ENCODE results near the gene INIP. TPM values are rescaled to one million over a fixed set of nuclear protein-coding genes. Genes with fewer than 3 reads are reported as not detected.
A peak's percentile ranks its signal among the peaks of the same experiment; 100 is the strongest.

The INIP gene
- total and polyA plus RNA-seq, 9 of the 15 experiments (the other 6 are each of a cell fraction or from before 2014, with no cell fraction given), result 11.9 to 87.9 (median 37.3) TPM

DNA sequence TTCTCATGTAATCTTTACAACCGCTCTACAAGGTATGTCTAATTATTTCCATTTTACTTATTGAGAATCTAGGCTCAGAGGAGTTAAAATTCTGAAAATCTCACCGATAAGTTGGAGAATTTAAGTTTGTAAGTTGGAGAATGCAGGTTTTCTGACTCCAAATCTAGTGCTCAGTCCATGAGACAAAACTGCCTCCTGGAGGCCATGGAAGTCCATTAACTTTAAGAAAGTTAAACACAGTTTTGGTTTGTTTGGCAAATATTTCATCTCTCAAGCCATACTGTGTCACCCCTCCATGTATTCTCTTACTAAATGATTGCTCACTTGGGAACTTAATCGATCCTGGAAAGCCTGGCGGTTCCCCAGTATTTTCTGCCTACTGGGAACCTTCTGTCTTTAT, 52.6 kb downstream of the INIP start:
- POLR2A ChIA-PET, result no interaction called here
- no peak for TF ChIP-seq NR2F6 (CRISPR knock-in tag; IDR thresholded peaks at IDR 0.05)
- no peak for TF ChIP-seq ZNF224 (CRISPR knock-in tag; IDR thresholded peaks at IDR 0.05)
- no peak for TF ChIP-seq CREB1 (IDR thresholded peaks at IDR 0.05)
- TF ChIP-seq CREB1 (CRISPR knock-in tag; IDR thresholded peaks at IDR 0.05), result no peak
- TF ChIP-seq ZNF3 (CRISPR knock-in tag; IDR thresholded peaks at IDR 0.05), result no peak
- no peak for TF ChIP-seq BACH1 (tag; IDR thresholded peaks at IDR 0.05)
- TF ChIP-seq, protein P1, sequence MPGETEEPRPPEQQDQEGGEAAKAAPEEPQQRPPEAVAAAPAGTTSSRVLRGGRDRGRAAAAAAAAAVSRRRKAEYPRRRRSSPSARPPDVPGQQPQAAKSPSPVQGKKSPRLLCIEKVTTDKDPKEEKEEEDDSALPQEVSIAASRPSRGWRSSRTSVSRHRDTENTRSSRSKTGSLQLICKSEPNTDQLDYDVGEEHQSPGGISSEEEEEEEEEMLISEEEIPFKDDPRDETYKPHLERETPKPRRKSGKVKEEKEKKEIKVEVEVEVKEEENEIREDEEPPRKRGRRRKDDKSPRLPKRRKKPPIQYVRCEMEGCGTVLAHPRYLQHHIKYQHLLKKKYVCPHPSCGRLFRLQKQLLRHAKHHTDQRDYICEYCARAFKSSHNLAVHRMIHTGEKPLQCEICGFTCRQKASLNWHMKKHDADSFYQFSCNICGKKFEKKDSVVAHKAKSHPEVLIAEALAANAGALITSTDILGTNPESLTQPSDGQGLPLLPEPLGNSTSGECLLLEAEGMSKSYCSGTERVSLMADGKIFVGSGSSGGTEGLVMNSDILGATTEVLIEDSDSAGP (CRISPR knock-in tag; IDR thresholded peaks at IDR 0.05), result no peak
- TF ChIP-seq SMARCA4 (IDR thresholded peaks at IDR 0.05), result no peak
- TF ChIP-seq MED1 (CRISPR knock-in tag; IDR thresholded peaks at IDR 0.05; ENCODE audit: borderline replicate concordance), result no peak
- no peak for TF ChIP-seq TCF7L2 (IDR thresholded peaks at IDR 0.05; ENCODE audit: low read depth, low read length)
- no peak for TF ChIP-seq BCLAF1 (IDR thresholded peaks at IDR 0.05; ENCODE audit: borderline replicate concordance in 1 of 2, control insufficient read depth in 1 of 2, low read depth in 2 of 2, low read length in 1 of 2)
- no peak for TF ChIP-seq MECOM (CRISPR knock-in tag; IDR thresholded peaks at IDR 0.05)
- 0 out of 2 replicates have a peak, but pooled peaks have one; percentile 39 for TF ChIP-seq SMC3 (conservative IDR thresholded peaks at IDR 0.05; ENCODE audit: insufficient read depth, low read depth, low read length)
- no peak for TF ChIP-seq ETV5 (CRISPR knock-in tag; IDR thresholded peaks at IDR 0.05; ENCODE audit: low read depth)
- TF ChIP-seq MBD1 (CRISPR knock-in tag; IDR thresholded peaks at IDR 0.05), result no peak
- peak; percentile 42 to 82 for TF ChIP-seq RAD21 (CRISPR knock-in tag; conservative IDR thresholded peaks at IDR 0.05 in 1 of 2, IDR thresholded peaks at IDR 0.05 in 1 of 2)
- TF ChIP-seq MCM3 (IDR thresholded peaks at IDR 0.05), result no peak
- no peak for TF ChIP-seq ESRRA (IDR thresholded peaks at IDR 0.05; ENCODE audit: borderline replicate concordance, low read depth)

More for the DNA sequence above, 52.6 kb downstream of the INIP start:
- ATAC-seq (peak; percentile 66), FAIRE-seq (peak; percentile 80), DNase-seq (ENCODE audit: extremely low read depth in 1 of 4, low spot score in 3 of 4) (peak in 2 of 4 experiments; percentile 15 to 42)
- 14% methylated on average over 4 of the region's 4 CpGs for WGBS (ENCODE audit: insufficient coverage, low coverage, missing lambda C conversion rate)
- H3K4me3 ChIP-seq, result no peak overlapping the region
- no peak overlapping the region for H2AFZ ChIP-seq (ENCODE audit: low read depth, low read length)
- H3K36me3 ChIP-seq (ENCODE audit: control insufficient read depth, insufficient read depth, low read length), result no peaks in the 10 kb centered on the region
- no peaks in the 10 kb centered on the region for H3K9me1 ChIP-seq (ENCODE audit: control insufficient read depth, insufficient read depth, low read length)
- 0 out of 5 replicates have a peak, but pooled peaks cover 0 to 2% of the 10 kb centered on the region in 2 experiments for H3K27me3 ChIP-seq (ENCODE audit: control insufficient read depth in 2 of 2, insufficient read depth in 2 of 2, low read length in 2 of 2)
- H3K9ac ChIP-seq (ENCODE audit: insufficient read depth in 1 of 2, low read depth in 2 of 2, low read length in 2 of 2), result no peak overlapping the region
- no TSS peak for BruUV-seq (replicated peaks)
- H3K27ac ChIP-seq (ENCODE audit: extremely low read depth, low read depth, low read length), result no peak overlapping the region
- no peak overlapping the region for H3K4me2 ChIP-seq (ENCODE audit: insufficient read depth, low read length)
- no peaks in the 10 kb centered on the region for H3K9me3 ChIP-seq (replicated peaks; ENCODE audit: control insufficient read depth, insufficient read depth, low read depth, low read length)
- intact Hi-C loops (cut with micrococcal nuclease), result loop anchor here (1.0 to 10.0 kb wide), 3 partner anchors 129 to 222 kb away; no protein-coding TSS in a partner anchor
- no peaks in the 10 kb centered on the region for H3K4me1 ChIP-seq (replicated peaks in 1 of 2; ENCODE audit: control insufficient read depth in 2 of 2, insufficient read depth in 2 of 2, low read length in 2 of 2)
- CTCF ChIA-PET (ENCODE audit: low intra/inter-chr PET ratio), result interaction anchor here (0.8 kb wide), 1 partner anchor 222 kb away, joined by 3 read pairs; no protein-coding TSS in a partner anchor
- H3K79me2 ChIP-seq (ENCODE audit: control insufficient read depth, insufficient read depth, low read length), result no peaks in the 10 kb centered on the region
- in situ Hi-C loops (cut with MboI), result no loop called here
- H4K20me1 ChIP-seq (replicated peaks; ENCODE audit: control insufficient read depth, insufficient read depth, low read length), result no peaks in the 10 kb centered on the region
